ENCODE measurements around the gene EFCAB13. TPM values are rescaled to one million over a fixed set of nuclear protein-coding genes. Genes with fewer than 3 reads are reported as not detected.

EFCAB13 gene
- total and polyA plus RNA-seq, 2 of the 4 experiments (the other 2 are of a cell fraction), result 0.77 to 1.4 TPM

GRCh38 chr17:47298712-47299111 is 25.0 kb upstream of the EFCAB13 start:
- Histone ChIP-seq H3K9me3 (ENCODE audit: control insufficient read depth, insufficient read depth, low read length) (peaks cover 2% of the 10 kb centered on the region; the same call in 1 of the 2 replicates), H4K8ac (ENCODE audit: low read depth in 2 of 2, low read length in 2 of 2) (no peak overlapping the region), H3K4ac (ENCODE audit: low read depth, low read length) (no peak overlapping the region), H3K18ac (ENCODE audit: low read depth, low read length) (no peak overlapping the region), H3K56ac (ENCODE audit: extremely low read depth, insufficient read depth, low read length) (no peak overlapping the region), H2AK5ac (ENCODE audit: low read depth, low read length) (peak overlapping the region; percentile 33; the same call in 1 of the 2 replicates), H3K9me1 (ENCODE audit: insufficient read depth, low read length) (peaks cover 27% of the 10 kb centered on the region), H3K27ac (ENCODE audit: insufficient read depth, low read length) (no peak overlapping the region), H4K91ac (ENCODE audit: insufficient read depth, low read depth, low read length) (no peak overlapping the region), H3K4me1 (ENCODE audit: control insufficient read depth, insufficient read depth, low read length) (peaks cover 6% of the 10 kb centered on the region), H4K5ac (ENCODE audit: low read depth, low read length) (no peak overlapping the region), H3K23ac (ENCODE audit: low read depth, low read length) (no peak overlapping the region), H4K20me1 (ENCODE audit: insufficient read depth, low read length) (no peaks in the 10 kb centered on the region), H2AK9ac (replicated peaks; ENCODE audit: low read depth, low read length, poor library complexity) (no peak overlapping the region), H3K4me2 (ENCODE audit: low read depth, low read length) (no peak overlapping the region), H2BK5ac (ENCODE audit: low read depth, low read length, poor library complexity, severe bottlenecking) (no peak overlapping the region), H2BK120ac (ENCODE audit: low read depth, low read length) (no peak overlapping the region), H3K9ac (ENCODE audit: low read depth, low read length) (no peak overlapping the region), H2AFZ (replicated peaks; ENCODE audit: low read length, poor library complexity) (peak overlapping the region; percentile 14), H3K14ac (replicated peaks; ENCODE audit: low read depth, low read length) (no peak overlapping the region), H3K79me1 (ENCODE audit: low read depth in 1 of 2, low read length in 2 of 2) (peaks cover 4 to 11% of the 10 kb centered on the region in 2 experiments; a peak in 3 of 4 replicates), H3K36me3 (ENCODE audit: control insufficient read depth, insufficient read depth, low read length) (peaks cover 47% of the 10 kb centered on the region), H2BK20ac (ENCODE audit: low read depth, low read length) (no peak overlapping the region), H3K4me3 (ENCODE audit: insufficient read depth, low read depth, low read length) (no peak overlapping the region), H2BK15ac (ENCODE audit: low read depth, low read length) (no peak overlapping the region), H3K27me3 (ENCODE audit: control insufficient read depth, insufficient read depth, low read length) (no peaks in the 10 kb centered on the region)
- ChIA-PET CTCF (no interaction called here), POLR2A (ENCODE audit: unreplicated experiment) (interaction anchor here (0.6 kb wide), 1 partner anchor 367 kb away, joined by 3 read pairs; no protein-coding TSS in a partner anchor)
- ATAC-seq (ENCODE audit: low read depth) (no peak), DNase-seq (no peak)
- TF ChIP-seq CTCF (conservative IDR thresholded peaks at IDR 0.05; ENCODE audit: low read depth, low read length) (no peak), CHD1 (IDR thresholded peaks at IDR 0.05; ENCODE audit: low read depth, low read length) (no peak), RFX5 (IDR thresholded peaks at IDR 0.05; ENCODE audit: low read depth, low read length) (no peak), MAFK (IDR thresholded peaks at IDR 0.05; ENCODE audit: low read depth, low read length) (no peak), POLR2A (IDR thresholded peaks at IDR 0.05; ENCODE audit: low read depth, low read length) (no peak), MXI1 (IDR thresholded peaks at IDR 0.05; ENCODE audit: borderline replicate concordance, low read depth, low read length) (no peak), USF2 (IDR thresholded peaks at IDR 0.05; ENCODE audit: low read depth, low read length) (no peak), FOS (IDR thresholded peaks at IDR 0.05; ENCODE audit: low read depth, low read length) (no peak), BHLHE40 (IDR thresholded peaks at IDR 0.05; ENCODE audit: low read depth, low read length) (no peak), ELK1 (IDR thresholded peaks at IDR 0.05; ENCODE audit: borderline replicate concordance, low read depth, low read length) (no peak)
- dilution Hi-C loops (cut with HindIII; ENCODE audit: low sequenced_read_pairs, unreplicated experiment), result no loop called here
- intact Hi-C loops (cut with micrococcal nuclease), result no loop called here
- in situ Hi-C loops (cut with MboI; ENCODE audit: low sequenced_read_pairs), result no loop called here
- no TSS peak for BruUV-seq (replicated peaks)
- 100% methylated on average over 4 of the region's 6 CpGs; no CpG with 5 or more reads in 1 of the 2 experiments for WGBS, 2 experiments (ENCODE audit: extremely low coverage in 2 of 2, insufficient read length in 1 of 2)

Data from IMR-90 (cell line).